DOHH2 (cell line): Measurements from ENCODE around the gene CCDC68.

Experiments
- H3F3A ChIP-seq: fragments of 200-600 bp; sonication (generic), shearing (Covaris generic); 2 replicates; pipeline ENCODE4 v1.6.0; 2016; ENCODE audit warnings: antibody characterized with exemption, mild to moderate bottlenecking; ENCODE audit not compliant: control insufficient read depth, insufficient read depth
- H3K27ac ChIP-seq: fragments of 200-600 bp; sonication (generic); 2 replicates; pipeline ENCODE4 v1.5.1; 2014; ENCODE audit warnings: low read depth, mild to moderate bottlenecking, low read length, moderate library complexity
- H3K27me3 ChIP-seq: fragments of 200-600 bp; sonication (generic); 2 replicates; pipeline ENCODE4 v1.6.1; 2014; ENCODE audit warnings: mild to moderate bottlenecking, low read length, mixed read lengths; ENCODE audit not compliant: control insufficient read depth
- H3K36me3 ChIP-seq: fragments of 200-600 bp; sonication (generic); 2 replicates; pipeline ENCODE4 v1.6.1; 2014; ENCODE audit warnings: mild to moderate bottlenecking, low read length, moderate library complexity, mixed read lengths; ENCODE audit not compliant: control insufficient read depth
- H3K4me1 ChIP-seq: fragments of 200-600 bp; sonication (generic); 2 replicates; pipeline ENCODE4 v1.6.1; 2014; ENCODE audit warnings: mild to moderate bottlenecking, low read length, mixed read lengths; ENCODE audit not compliant: control insufficient read depth
- H3K4me2 ChIP-seq: fragments of 200-600 bp; sonication (generic); 2 replicates; pipeline ENCODE4 v1.6.0; 2014; ENCODE audit warnings: mild to moderate bottlenecking, low read length, moderate library complexity
- H3K4me3 ChIP-seq: fragments of 200-600 bp; sonication (generic); 2 replicates; pipeline ENCODE4 v1.5.1; 2014; ENCODE audit warnings: mild to moderate bottlenecking, low read length, mixed read lengths
- H3K79me2 ChIP-seq: fragments of 200-600 bp; sonication (generic); 2 replicates; pipeline ENCODE4 v1.6.1; 2014; ENCODE audit warnings: mild to moderate bottlenecking, low read length, mixed read lengths; ENCODE audit not compliant: control insufficient read depth
- H3K9me2 ChIP-seq: fragments of 200-600 bp; sonication (generic); replicated peaks from 2 replicates; pipeline ENCODE4 v1.6.1; 2014; ENCODE audit warnings: mild to moderate bottlenecking, low read length, mixed read lengths; ENCODE audit not compliant: control insufficient read depth
- H3K9me3 ChIP-seq: fragments of 200-600 bp; sonication (generic); 2 replicates; pipeline ENCODE4 v1.6.1; 2014; ENCODE audit warnings: antibody characterized with exemption, low read length, mixed read lengths; ENCODE audit not compliant: control insufficient read depth, insufficient read depth
- H4K20me1 ChIP-seq: fragments of 200-600 bp; sonication (generic); 2 replicates; pipeline ENCODE4 v1.6.0; 2014; ENCODE audit warnings: low read depth, mild to moderate bottlenecking, antibody characterized with exemption, low read length, moderate library complexity; ENCODE audit not compliant: control insufficient read depth, insufficient read depth
- CTCF ChIP-seq: fragments of 200-600 bp; sonication (generic); IDR thresholded peaks from one replicate; pipeline ENCODE4 v1.5.1; 2014; ENCODE audit warnings: antibody characterized with exemption, mild to moderate bottlenecking, low read depth, low read length; ENCODE audit not compliant: poor library complexity, severe bottlenecking
- EZH2phosphoT487 ChIP-seq: fragments of 200-600 bp; sonication (generic); IDR thresholded peaks from 2 replicates; pipeline ENCODE4 v1.6.1; 2017; ENCODE audit warnings: borderline replicate concordance, mild to moderate bottlenecking, antibody characterized with exemption, low read length, moderate library complexity, mixed read lengths

Gene CCDC68

GRCh38 chr18:54983791-54984190 is 24.5 kb upstream of the CCDC68 start:
- TF ChIP-seq CTCF (no peak), EZH2phosphoT487 (no peak)
- no peak overlapping the region for H3K4me2 ChIP-seq
- 0 out of 2 replicates have a peak, but pooled peaks cover 4% of the 10 kb centered on the region for H4K20me1 ChIP-seq
- H3K27ac ChIP-seq = no peak overlapping the region
- no peak overlapping the region for H3K4me3 ChIP-seq
- no peaks in the 10 kb centered on the region for H3K4me1 ChIP-seq
- H3K9me3 ChIP-seq = no peaks in the 10 kb centered on the region
- no peaks in the 10 kb centered on the region for H3K79me2 ChIP-seq
- H3K27me3 ChIP-seq = no peaks in the 10 kb centered on the region; the same call in 1 of the 2 replicates
- no peaks in the 10 kb centered on the region for H3F3A ChIP-seq
- H3K9me2 ChIP-seq = no peaks in the 10 kb centered on the region
- no peaks in the 10 kb centered on the region for H3K36me3 ChIP-seq

GRCh38 chr18:54983041-54983686 is 23.9 kb upstream of the CCDC68 start:
- Histone ChIP-seq H4K20me1 (0 out of 2 replicates have a peak, but pooled peaks cover 4% of the 10 kb centered on the region), H3K9me3 (no peaks in the 10 kb centered on the region), H3K4me3 (no peak overlapping the region), H3K27me3 (no peaks in the 10 kb centered on the region; the same call in 1 of the 2 replicates), H3F3A (no peaks in the 10 kb centered on the region), H3K4me2 (no peak overlapping the region), H3K4me1 (no peaks in the 10 kb centered on the region), H3K36me3 (no peaks in the 10 kb centered on the region), H3K79me2 (no peaks in the 10 kb centered on the region), H3K9me2 (no peaks in the 10 kb centered on the region), H3K27ac (no peak overlapping the region)
- TF ChIP-seq EZH2phosphoT487 = no peak
- TF ChIP-seq CTCF = peak; percentile 68

GRCh38 chr18:54981076-54981475 is 21.8 kb upstream of the CCDC68 start:
- H4K20me1 ChIP-seq = 0 out of 2 replicates have a peak, but pooled peaks cover 4% of the 10 kb centered on the region
- TF ChIP-seq CTCF (no peak), EZH2phosphoT487 (no peak)
- no peaks in the 10 kb centered on the region for H3F3A ChIP-seq

More at GRCh38 chr18:54981076-54981475, 21.8 kb upstream of the CCDC68 start:
- Histone ChIP-seq H3K4me2 (no peak overlapping the region), H3K4me3 (no peak overlapping the region), H3K36me3 (no peaks in the 10 kb centered on the region), H3K9me3 (no peaks in the 10 kb centered on the region), H3K27me3 (peaks cover 3% of the 10 kb centered on the region; the same call in 1 of the 2 replicates), H3K27ac (no peak overlapping the region), H3K4me1 (no peaks in the 10 kb centered on the region), H3K9me2 (no peaks in the 10 kb centered on the region), H3K79me2 (no peaks in the 10 kb centered on the region)
